Measurements from ENCODE around the gene PTH. TPM values are rescaled to one million over a fixed set of nuclear protein-coding genes. Genes with fewer than 3 reads are reported as not detected.

The PTH gene
- not detected for polyA plus RNA-seq (ENCODE audit: insufficient read length in 12 of 12)
- long read RNA-seq, donor 1: 0 reads
- long read RNA-seq, donor 2: 0 reads
- long read RNA-seq, donor 3: 0 reads
- long read RNA-seq, donor 4: 0 reads
- long read RNA-seq, donor 5: 0 reads
- long read RNA-seq, donor 6: 0 reads
- long read RNA-seq, donor 7: 0 reads
- long read RNA-seq, donor 8: 0 reads
- long read RNA-seq, donor 9: 0 reads
- long read RNA-seq, donor 10: 0 reads
- long read RNA-seq, donor 11: 0 reads

DNA sequence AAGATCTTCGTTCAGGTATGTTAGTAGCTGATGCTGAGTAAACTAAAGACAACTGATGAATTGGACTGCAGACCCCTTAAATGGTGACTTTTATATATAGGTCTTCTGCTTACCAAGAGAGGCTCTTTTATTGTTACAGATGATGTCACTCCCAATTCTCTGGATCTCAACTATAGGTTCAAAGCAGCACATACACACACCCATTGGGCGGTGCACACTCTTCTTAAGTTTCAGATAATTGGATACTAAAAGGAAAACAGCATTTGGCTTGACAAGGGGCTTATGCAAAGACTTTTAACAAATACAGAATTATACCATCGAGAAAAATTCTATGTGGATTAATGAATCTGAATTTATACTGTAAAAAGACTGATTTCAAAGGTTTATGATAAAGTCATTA lies at the start of gene PTH:
Gene PTH (minus strand): TSS at position 69 of the 400 bp plus-strand sequence. CDS start 3,142 bp downstream, outside the sequence.
- no peak for DNase-seq

DNA sequence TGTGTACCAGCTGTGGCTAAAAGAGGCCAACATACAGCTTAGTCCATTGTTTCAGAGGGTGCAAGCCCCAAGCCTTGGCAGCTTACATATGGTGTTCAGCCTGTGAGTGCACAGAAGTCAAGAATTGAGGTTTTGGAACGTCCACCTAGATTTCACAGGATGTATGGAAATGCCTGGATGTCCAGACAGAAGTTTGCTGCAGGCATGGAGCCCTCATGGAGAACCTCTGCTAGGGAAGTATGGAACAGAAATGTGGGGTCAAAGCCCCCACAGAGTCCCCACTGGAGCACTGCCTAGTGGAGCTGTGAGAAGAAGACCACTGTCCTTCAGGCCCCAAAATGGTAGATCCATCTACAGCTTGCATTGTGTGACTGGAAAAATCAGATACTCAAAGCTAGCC lies 42.2 kb upstream of the PTH start:
- no peak for DNase-seq

DNA sequence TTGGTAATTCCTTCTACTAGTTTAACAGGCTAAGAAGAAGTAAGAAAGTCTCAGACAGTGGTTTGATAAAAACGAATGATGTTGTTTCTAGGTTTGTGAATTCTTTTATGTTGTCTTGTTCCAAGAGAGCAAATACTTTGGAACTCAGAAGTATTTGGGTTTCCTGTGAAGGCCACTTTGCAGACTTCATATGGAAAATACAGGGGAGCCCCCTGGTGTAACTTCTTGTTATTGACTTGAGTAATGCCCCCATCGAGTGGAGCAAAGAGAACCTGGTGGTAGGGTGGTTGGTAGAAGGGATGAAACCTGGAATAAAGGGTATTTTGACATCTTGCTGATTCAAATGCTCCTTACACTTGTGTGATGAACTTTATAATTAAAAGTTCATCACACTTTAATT lies 40.0 kb upstream of the PTH start:
- DNase-seq: no peak

DNA sequence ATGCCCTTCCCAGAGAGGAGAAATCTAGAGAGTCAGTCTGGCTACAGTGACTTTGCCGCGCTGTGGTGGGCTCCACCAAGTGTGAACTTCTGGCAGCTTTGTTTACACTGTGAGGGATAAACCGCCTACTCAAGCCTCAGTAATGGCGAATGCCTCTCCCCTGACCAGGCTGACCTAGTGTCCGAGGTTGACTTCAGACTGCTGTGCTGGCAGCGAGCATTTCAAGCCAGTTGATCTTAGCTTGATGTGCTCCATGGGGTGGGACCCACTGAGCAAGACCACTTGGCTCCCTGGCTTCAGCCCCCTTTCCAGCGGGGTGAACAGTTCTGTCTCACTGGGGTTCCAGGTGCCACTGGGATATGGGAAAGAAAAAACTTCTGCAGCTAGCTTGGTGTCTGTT lies 38.6 kb upstream of the PTH start:
- no peak for DNase-seq

DNA sequence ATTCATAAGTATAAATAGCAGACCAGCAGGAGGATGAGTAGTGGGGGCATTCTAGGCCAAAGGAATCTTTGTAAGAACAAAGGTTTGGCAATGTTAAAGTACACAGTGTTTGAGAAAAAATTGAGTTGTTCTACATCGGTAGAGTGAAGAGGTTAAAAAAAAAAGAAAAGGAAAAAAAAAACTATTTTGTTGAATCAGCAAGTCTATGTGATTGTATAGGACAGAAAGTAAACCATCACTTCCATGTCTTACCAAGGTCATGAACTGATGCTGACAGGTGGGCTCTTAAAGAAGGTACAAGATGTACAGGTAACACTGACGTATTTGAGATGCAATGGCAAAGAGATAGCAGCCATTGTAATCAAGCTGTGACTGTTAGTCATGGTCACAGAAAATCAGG lies 29.5 kb upstream of the PTH start:
- no peak for DNase-seq

DNA sequence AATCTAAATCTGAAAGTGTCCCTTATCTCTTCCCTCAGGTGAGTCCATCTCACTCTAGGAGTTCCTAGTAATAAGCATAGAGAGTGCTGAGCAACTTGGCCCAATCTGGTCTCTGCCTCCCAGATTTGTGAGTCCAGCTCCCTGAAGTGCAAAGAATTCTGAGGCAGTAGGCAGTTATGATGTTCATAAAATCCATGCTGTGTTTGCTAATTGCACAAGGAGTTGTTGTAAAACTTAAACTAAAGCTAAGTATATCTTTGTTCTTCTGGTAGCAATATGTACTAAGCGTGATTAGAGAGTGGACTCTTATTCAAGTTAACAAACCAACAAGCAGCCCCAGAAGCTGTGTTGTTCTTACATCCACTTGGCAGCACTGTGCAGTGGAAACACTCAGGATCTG lies 7.6 kb upstream of the PTH start:
- DNase-seq: no peak

DNA sequence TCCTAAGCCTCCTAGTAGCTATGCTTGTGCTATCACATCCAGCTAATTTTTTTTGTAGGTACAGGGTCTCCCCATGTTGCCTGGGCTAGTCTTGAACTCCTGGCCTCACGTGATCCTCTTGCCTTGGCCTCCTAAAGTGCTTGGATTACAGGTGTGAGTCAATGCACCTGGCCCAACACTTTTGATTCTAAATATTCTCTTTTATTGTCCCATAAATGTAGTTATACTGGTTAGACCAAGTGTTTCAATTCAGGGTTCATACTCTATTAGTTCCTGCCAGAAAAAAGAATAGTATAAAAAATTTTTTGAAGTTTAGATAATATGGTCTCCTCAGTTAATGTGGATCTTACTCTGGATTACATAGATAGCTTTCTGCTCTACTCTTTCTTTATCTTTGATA lies 6.7 kb upstream of the PTH start:
- DNase-seq: no peak

DNA sequence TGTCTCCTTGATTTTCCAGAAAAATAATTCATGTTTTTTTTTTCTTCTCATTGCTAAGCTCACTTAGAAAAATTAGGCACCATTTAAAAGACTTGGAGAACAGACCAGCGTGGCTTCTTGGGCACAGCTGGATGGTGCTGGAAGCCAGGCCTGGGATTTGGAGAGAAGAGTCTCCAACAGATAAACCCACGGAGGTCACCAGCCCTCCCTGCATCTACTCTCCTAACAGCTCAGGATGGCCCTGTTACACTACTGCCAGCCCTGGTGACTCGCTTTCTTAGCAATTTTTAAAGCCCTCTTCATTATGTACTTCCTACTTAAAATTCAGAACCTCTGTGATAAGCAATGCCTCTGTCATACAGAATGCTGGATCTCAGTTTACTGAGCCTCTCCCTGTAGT lies 1.7 kb downstream of the PTH start:
- no peak for DNase-seq

DNA sequence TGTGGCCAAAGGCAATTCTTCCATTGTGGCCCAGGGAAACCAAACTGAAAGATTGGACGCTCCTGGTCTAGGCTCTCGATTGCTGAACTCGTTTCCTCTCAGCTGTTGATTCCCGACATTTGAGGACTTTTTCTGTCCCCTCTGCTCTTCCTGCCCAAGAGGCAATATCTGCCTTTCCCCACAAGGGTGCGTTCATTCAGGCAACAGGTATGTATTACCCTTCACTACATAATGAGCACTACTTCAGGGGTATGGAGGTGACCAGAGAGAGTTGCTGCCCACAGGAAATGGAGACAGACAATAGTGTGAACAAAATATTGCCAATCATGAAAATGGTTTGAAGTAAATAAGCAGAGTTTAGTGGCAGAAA lies 8.2 kb downstream of the PTH start:
- no peak for DNase-seq

DNA sequence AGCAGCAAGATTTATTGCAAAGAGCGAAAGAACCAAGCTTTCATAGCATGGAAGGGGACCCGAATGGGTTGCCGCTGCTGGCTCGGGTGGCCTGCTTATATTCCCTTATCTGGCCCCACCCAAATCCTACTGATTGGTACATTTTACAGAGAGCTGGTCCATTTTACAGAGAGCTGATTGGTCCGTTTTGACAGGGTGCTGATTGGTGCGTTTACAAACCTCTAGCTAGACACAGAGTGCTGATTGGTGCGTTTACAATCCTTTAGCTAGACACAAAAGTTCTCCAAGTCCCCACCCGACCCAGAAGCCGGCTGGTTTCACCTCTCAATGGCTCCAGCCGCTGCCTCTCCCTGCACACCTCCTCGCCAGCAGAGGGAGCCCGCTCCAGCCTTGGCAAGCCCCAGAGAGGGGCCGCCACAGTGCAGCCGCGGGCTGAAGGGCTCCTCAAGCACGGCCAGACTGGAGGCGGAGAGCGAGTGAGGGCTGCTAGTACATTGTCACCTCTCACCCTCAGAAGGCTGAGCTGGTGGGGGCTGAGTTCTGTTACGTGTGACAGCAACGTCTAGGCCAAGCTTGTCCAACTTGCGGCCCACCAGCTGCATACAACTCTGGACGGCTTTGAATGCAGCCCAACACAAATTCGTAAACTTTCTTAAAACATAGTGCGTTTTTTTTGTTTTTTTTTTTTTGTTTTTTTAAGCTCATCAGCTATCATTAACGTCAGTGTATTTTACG lies 8.7 kb downstream of the PTH start:
- no peak for DNase-seq

DNA sequence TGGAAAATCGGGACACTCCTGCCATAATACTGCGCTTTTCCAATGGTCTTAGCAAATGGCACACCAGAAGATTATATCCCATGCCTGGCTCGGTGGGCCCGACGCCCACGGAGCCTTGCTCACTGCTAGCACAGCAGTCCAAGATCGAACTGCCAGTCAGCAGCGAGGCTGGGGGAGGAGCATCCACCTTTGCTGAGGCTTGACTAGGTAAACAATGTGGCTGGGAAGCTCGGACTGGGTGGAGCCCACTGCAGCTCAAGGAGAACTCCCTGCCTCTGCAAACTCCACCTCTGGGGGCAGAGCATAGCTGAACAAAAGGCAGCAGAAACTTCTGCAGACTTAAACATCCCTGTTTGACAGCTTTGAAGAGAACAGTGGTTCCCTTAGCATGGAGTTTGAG lies 15.6 kb downstream of the PTH start:
- DNase-seq: no peak

DNA sequence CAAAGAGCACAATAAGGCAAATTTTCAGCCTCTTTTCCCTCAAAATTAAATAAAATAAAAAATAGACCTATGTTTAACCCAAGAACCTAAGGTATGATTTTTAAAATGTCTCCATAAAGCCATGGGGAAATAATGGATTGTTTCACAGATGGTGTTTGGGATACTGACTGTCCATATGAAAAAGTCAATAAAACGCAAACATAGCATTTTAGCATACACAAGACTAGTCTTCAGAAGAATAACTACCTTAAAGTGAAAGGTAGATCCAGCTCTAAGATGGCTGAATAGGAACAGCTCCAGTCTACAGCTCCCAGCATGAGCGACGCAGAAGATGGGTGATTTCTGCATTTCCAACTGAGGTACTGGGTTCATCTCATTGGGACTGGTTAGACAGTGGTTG lies 16.1 kb downstream of the PTH start:
- no peak for DNase-seq

DNA sequence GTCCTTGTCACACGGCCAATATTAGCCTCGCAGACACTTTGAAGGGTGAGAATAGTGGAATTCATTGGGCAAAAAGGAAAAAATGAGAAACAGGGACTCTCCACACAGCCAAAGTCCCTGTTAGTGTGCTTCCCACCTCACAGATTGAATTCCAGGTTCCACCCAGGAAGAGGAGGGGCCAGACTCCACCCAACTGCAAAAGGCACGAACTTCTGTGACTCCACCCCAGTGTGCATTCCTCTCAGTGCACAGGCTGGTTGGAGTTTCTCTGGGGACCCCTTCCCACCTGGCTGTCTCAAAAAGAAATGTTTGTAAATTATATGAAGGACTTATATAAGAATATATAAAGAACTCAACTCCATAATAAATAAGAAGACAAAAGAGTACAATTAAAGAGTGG lies 20.7 kb downstream of the PTH start:
- no peak for DNase-seq

DNA sequence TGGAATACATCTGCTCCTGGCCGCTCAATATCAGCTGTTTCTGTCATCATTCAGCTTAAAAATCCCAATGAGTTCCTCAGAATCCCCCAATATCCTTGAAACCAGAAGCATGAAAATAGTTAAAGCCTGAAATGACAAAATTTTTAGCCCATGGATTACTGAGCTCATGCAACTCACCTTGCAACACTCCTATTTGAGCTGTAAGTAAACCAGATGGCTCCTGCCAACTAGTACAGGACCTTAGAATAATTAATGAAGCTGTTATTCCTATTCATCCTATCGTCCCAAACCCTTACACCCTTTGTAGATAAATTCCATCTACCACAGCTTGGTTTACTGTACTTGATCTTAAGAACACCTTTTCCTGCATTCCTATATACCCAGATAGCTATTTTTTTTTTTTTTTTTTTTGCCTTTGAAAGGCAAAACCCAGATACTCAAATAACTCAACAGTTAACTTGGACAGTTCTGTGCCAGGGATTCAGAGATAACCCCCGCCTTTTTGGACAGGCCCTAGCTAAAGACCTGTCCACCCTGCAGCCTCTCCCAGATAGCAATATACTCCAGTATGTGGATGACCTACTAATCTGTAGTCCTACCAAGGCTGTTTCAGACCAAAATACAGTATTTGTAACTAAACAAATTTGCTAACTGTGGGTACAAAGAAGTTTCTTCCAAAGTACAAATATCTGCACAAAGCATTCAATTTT lies 22.6 kb downstream of the PTH start:
- no peak for DNase-seq

DNA sequence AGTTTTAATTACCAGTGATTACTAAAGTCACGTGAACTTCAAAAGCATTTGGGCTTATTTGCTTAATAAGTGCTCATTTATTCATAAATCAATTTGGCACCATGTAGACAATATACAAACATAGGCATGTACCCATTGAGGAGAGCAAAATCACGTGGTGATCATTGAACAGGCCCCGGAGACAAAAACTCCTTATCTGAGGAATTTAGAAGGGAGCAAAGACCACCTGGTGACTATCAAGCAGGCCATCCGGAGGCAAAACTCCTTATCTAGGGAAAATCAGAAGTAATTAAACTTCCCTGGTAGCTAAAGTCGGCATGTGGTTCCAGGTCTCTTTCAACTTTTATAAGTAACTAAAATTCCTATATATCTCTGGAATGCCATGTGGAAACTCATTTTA lies 27.0 kb downstream of the PTH start:
- no peak for DNase-seq

DNA sequence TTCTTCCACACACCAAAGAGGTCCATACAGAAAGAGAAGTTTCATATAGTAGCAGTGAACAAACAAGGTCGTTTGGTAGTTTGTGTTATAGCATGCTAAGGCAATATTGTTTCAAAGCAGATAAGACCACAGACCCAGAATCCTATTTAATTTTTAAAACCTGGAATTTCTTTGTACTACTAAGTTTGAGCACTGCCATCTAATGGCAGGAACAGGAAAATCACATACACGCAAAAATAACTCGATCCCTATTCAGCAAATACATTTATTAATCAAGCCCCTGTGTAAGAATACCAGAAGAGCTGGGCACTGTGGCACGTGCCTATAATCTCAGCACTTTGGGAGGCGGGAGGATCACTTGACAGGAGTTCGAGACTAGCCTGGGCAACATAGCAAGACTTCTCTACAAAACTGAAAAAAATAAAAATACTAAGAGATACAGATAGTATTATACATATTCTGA lies 29.9 kb downstream of the PTH start:
- DNase-seq: no peak

DNA sequence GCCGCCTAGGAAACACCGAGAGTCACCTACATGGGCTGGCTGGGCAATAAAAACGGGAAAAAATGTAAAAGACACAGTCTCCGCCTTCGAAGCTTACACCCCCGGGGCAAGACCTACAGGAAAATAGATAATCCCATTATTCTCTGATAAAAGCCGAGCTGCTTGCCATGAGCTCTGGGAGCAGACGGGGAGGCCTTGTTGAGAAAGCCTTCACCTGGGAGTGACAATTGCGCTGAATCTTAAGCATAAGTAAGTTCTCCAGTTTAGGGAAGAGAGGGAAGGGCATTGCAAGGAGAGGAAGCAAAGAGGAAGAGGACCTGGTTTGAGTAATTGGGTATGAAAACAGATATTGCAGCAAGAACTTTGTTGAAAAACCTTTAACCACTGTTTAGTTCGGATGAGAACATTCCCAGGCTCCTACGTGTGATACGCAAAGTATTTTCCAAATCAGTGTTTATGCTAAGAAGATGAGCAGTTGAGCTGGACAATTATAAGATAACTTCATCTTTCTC lies 32.0 kb downstream of the PTH start:
- no peak for DNase-seq

DNA sequence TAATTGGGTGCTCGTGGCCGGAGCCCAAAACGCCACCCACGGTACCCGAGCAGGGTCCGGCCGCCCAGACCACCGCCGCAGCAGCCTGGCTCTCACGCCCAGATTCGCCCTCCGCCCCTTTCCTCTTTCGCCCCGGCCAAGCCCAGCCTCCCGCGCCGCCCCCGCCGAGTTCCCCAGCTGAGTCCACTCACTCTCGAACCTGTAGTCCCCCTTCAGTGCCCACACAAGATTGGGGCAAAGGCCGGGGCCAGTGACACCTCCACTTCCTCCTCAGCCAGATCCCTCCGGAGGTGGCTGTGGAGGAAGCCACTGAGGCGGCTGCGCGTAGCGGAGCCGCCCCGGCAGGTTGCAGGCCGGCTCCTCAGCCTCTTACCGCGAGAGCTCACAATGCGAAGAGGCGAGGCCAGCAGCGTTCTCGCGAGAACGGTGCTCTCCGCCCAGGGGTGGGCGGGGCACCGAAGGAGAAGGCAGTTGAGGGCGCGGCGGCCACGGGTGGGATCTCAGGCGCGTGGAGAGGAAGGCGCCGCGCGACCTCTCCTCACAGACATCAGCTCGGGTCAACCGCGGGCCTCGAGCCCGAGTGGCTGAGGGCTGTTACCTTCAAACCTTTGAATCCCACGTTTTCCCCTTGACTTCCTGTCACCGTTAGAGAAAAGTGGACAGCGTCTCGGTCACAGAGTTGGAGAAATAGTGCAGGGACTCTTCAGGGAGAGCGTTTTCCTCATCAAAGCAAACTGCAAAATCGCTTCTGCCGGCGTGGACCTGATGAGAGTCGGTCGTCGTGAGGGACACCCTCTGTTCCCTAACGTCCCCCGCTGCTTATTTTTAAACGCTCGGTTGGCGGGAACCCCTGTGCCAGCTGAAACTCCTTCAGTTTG lies 32.7 kb downstream of the PTH start, which contains the start of gene BTBD10:
Gene BTBD10 (minus strand): TSS at position 322 of the 878 bp plus-strand sequence. CDS start 18,098 bp downstream, outside the sequence.
- DNase-seq: peak; percentile 98

DNA sequence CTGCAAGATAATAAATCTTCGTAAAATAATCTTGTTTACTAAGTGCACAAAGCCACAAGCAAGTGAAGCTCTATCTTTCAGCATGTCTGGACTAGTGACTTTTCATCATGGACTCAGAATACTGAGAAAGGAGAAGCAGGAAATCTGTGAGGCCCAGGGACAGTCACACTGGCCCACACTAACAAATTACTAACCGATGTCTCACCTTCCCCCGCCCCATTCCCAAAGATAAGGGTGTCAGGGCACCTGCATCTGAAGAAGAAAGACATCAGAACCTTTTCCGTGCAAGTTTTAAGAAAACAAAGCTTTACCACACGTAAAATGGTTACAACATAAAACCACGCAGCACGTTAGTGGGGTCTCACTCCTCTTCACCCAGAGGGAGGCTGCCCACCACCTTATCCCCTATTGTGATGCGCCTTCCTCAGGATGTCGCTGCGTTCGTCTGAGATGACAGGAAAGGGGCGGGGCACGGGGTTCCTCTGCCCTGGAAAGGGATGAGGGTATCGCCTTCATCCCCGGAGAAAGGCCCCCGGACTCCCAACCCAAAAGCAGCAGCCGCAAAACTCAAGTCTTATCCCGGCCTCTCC lies 33.4 kb downstream of the PTH start:
- DNase-seq: no peak

DNA sequence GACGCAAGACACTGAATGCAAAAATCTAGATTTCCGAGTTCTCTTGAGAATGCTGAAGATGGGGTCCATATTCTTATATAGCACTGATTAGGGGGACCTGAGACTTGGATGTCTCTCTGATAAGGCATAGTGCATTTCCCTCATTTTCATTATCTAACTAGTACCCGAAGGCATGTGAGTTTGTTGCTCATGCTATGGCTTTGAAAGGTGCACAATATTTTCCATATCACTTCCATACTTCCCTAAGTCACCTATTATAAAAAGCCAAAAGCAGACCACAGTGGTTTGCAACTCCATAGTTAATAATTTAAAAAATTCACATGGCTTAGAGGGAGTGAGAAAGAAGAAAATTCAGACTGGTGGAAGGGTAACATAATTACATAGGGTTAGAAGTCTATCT lies 34.5 kb downstream of the PTH start:
- DNase-seq: no peak

DNA sequence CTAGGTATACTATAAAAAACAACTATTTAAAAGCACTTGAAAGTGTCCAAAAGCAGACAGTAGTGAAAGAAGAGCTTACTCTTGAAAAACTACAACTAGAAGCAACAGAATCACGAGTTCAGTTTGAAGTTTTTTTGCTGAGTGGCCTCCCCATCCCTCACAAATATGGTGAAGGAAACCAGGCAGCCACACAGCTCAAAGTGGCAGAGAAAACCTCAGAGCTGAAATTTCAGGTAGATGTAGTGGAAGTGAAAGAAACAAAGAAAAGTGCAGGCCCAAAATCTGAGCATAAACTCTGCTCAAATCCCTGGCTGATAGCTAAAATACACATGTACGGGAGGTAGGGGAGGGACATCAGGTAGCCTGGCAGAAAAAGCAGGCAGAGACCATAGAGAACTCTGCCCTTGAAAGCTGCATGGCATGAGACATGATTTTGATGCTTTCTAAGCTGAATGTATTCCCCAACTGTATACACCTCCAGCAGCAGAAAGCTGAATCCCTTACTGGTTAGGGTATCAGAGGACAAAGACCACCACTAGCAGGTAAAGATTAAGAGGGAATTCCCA lies 44.9 kb downstream of the PTH start:
- no peak for DNase-seq
